HEK293 (cell line): ENCODE data around the gene MS4A18.

Experiments used
- ATF2 ChIP-seq: fragments of 450-650 bp; formaldehyde crosslinking; IDR thresholded peaks from 2 replicates; pipeline ENCODE4 v1.5.1; 2016; ENCODE audit warnings: missing biosample characterization, missing genetic modification characterization, low read depth
- CTCF ChIP-seq: fragments of 450-650 bp; formaldehyde crosslinking; IDR thresholded peaks from 2 replicates; pipeline ENCODE4 v1.5.1; 2016; ENCODE audit warnings: missing biosample characterization, missing genetic modification characterization
- REPIN1 ChIP-seq: fragments of 450-650 bp; formaldehyde crosslinking; IDR thresholded peaks from 2 replicates; pipeline ENCODE4 v1.5.1; 2017; ENCODE audit warnings: missing biosample characterization, missing genetic modification characterization, low read depth
- REST ChIP-seq: fragments of 450-650 bp; formaldehyde crosslinking; IDR thresholded peaks from 2 replicates; pipeline ENCODE4 v1.5.1; 2016; ENCODE audit warnings: missing biosample characterization, missing genetic modification characterization
- YY1 ChIP-seq: fragments of 450-650 bp; formaldehyde crosslinking; IDR thresholded peaks from 2 replicates; pipeline ENCODE4 v1.5.1; 2018; ENCODE audit warnings: missing biosample characterization, missing genetic modification characterization
- ZBTB49 ChIP-seq: fragments of 450-650 bp; formaldehyde crosslinking; IDR thresholded peaks from 2 replicates; pipeline ENCODE4 v1.5.1; 2016; ENCODE audit warnings: missing biosample characterization, missing genetic modification characterization, low read depth
- ZEB2 ChIP-seq: fragments of 450-650 bp; formaldehyde crosslinking; IDR thresholded peaks from 2 replicates; pipeline ENCODE4 v1.5.1; 2016; ENCODE audit warnings: missing biosample characterization, missing genetic modification characterization
- ZFP3 ChIP-seq: fragments of 450-650 bp; formaldehyde crosslinking; IDR thresholded peaks from 2 replicates; pipeline ENCODE4 v1.5.1; 2016; ENCODE audit warnings: low read depth, missing biosample characterization, missing genetic modification characterization
- ZFP37 ChIP-seq: fragments of 450-650 bp; formaldehyde crosslinking; IDR thresholded peaks from 2 replicates; pipeline ENCODE4 v1.5.1; 2016; ENCODE audit warnings: missing biosample characterization, missing genetic modification characterization
- ZNF501 ChIP-seq: fragments of 450-650 bp; formaldehyde crosslinking; IDR thresholded peaks from 2 replicates; pipeline ENCODE4 v1.5.1; 2016; ENCODE audit warnings: missing biosample characterization, missing genetic modification characterization
- ZNF530 ChIP-seq: fragments of 450-650 bp; formaldehyde crosslinking; IDR thresholded peaks from 2 replicates; pipeline ENCODE4 v1.5.1; 2016; ENCODE audit warnings: low read depth, missing biosample characterization, missing genetic modification characterization
- ZNF610 ChIP-seq: fragments of 450-650 bp; formaldehyde crosslinking; IDR thresholded peaks from 2 replicates; pipeline ENCODE4 v1.5.1; 2016; ENCODE audit warnings: missing biosample characterization, missing genetic modification characterization, borderline replicate concordance
- ZNF792 ChIP-seq: fragments of 450-650 bp; formaldehyde crosslinking; IDR thresholded peaks from 2 replicates; pipeline ENCODE4 v1.5.1; 2016; ENCODE audit warnings: missing biosample characterization, missing genetic modification characterization
- ZSCAN4 ChIP-seq: fragments of 450-650 bp; formaldehyde crosslinking; IDR thresholded peaks from 2 replicates; pipeline ENCODE4 v1.5.1; 2017; ENCODE audit warnings: missing biosample characterization, missing genetic modification characterization

GRCh38 chr11:60780065-60780464 lies 55.5 kb downstream of the MS4A18 start:
- TF ChIP-seq YY1 (tag by site-specific recombination), result no peak
- no peak for TF ChIP-seq ZEB2 (tag by site-specific recombination)
- no peak for TF ChIP-seq ZFP37 (tag by site-specific recombination)
- TF ChIP-seq ZNF610, result no peak
- TF ChIP-seq CTCF (tag by site-specific recombination), result no peak
- no peak for TF ChIP-seq REST (tag by site-specific recombination)
- TF ChIP-seq ZNF501, result no peak
- TF ChIP-seq ATF2 (tag by site-specific recombination), result no peak
- TF ChIP-seq ZFP3 (tag by site-specific recombination), result no peak
- no peak for TF ChIP-seq ZSCAN4
- no peak for TF ChIP-seq ZNF792 (tag by site-specific recombination)
- no peak for TF ChIP-seq ZBTB49 (tag by site-specific recombination)
- TF ChIP-seq REPIN1 (tag by site-specific recombination), result no peak
- TF ChIP-seq ZNF530 (tag by site-specific recombination), result no peak
